ENCODE measurements around the gene ALG8.

The ALG8 gene

GRCh38 chr11:78161346-78161745 lies 21.9 kb upstream of the ALG8 start:
- DNase-seq (ENCODE audit: extremely low read depth in 1 of 2, low read depth in 1 of 2): no peak

GRCh38 chr11:78160557-78160956 lies 21.1 kb upstream of the ALG8 start:
- DNase-seq (ENCODE audit: extremely low read depth in 1 of 2, low read depth in 1 of 2): no peak

- no peak for DNase-seq (ENCODE audit: extremely low read depth in 1 of 2, low read depth in 1 of 2)
These were observed 19.7 kb upstream of the ALG8 start for GRCh38 chr11:78158987-78159652.

GRCh38 chr11:78156127-78156844 lies 16.9 kb upstream of the ALG8 start:
- no peak for DNase-seq (ENCODE audit: extremely low read depth in 1 of 2, low read depth in 1 of 2)

- DNase-seq (ENCODE audit: extremely low read depth in 1 of 2, low read depth in 1 of 2): no peak
These were observed 12.4 kb upstream of the ALG8 start for GRCh38 chr11:78151804-78152203.

- no peak for DNase-seq (ENCODE audit: extremely low read depth in 1 of 2, low read depth in 1 of 2)
These were observed 11.3 kb upstream of the ALG8 start for GRCh38 chr11:78150754-78151153.

- no peak for DNase-seq (ENCODE audit: extremely low read depth in 1 of 2, low read depth in 1 of 2)
These were observed 10.9 kb upstream of the ALG8 start for GRCh38 chr11:78150346-78150745.

GRCh38 chr11:78149646-78150045 lies 10.2 kb upstream of the ALG8 start:
- no peak for DNase-seq (ENCODE audit: extremely low read depth in 1 of 2, low read depth in 1 of 2)

- DNase-seq (ENCODE audit: extremely low read depth in 1 of 2, low read depth in 1 of 2): no peak
These were observed 8.4 kb upstream of the ALG8 start for GRCh38 chr11:78147807-78148206.

- no peak for DNase-seq (ENCODE audit: extremely low read depth in 1 of 2, low read depth in 1 of 2)
These were observed 6.1 kb upstream of the ALG8 start for GRCh38 chr11:78145511-78146025.

- no peak for DNase-seq (ENCODE audit: extremely low read depth in 1 of 2, low read depth in 1 of 2)
These were observed 1.1 kb upstream of the ALG8 start for GRCh38 chr11:78140392-78141077.

GRCh38 chr11:78138694-78139421 lies 568 bp downstream of the ALG8 start:
- peak; percentile 11 to 25 for DNase-seq (ENCODE audit: extremely low read depth in 1 of 2, low read depth in 1 of 2)

GRCh38 chr11:78138291-78138690 lies 1.1 kb downstream of the ALG8 start:
- no peak for DNase-seq (ENCODE audit: extremely low read depth in 1 of 2, low read depth in 1 of 2)

GRCh38 chr11:78132475-78132874 lies 7.0 kb downstream of the ALG8 start:
- no peak for DNase-seq (ENCODE audit: extremely low read depth in 1 of 2, low read depth in 1 of 2)

GRCh38 chr11:78131956-78132355 lies 7.5 kb downstream of the ALG8 start:
- DNase-seq (ENCODE audit: extremely low read depth in 1 of 2, low read depth in 1 of 2): no peak

- no peak for DNase-seq (ENCODE audit: extremely low read depth in 1 of 2, low read depth in 1 of 2)
These were observed 12.0 kb downstream of the ALG8 start for GRCh38 chr11:78127403-78127802.

GRCh38 chr11:78112582-78113275 lies 26.7 kb downstream of the ALG8 start:
- DNase-seq (ENCODE audit: extremely low read depth in 1 of 2, low read depth in 1 of 2): no peak

- no peak for DNase-seq (ENCODE audit: extremely low read depth in 1 of 2, low read depth in 1 of 2)
These were observed 28.1 kb downstream of the ALG8 start for GRCh38 chr11:78111298-78111697.

GRCh38 chr11:78110830-78111229 lies 28.6 kb downstream of the ALG8 start:
- DNase-seq (ENCODE audit: extremely low read depth in 1 of 2, low read depth in 1 of 2): no peak

- DNase-seq (ENCODE audit: extremely low read depth in 1 of 2, low read depth in 1 of 2): no peak
These were observed 29.1 kb downstream of the ALG8 start for GRCh38 chr11:78110351-78110750.

Data from stimulated activated CD8-positive, alpha-beta memory T cell treated with anti-CD3 and anti-CD28 coated beads, Interleukin-7, amount 100 ng/mL, for 48 hours (primary cell).